B cell (primary cell): ENCODE data around the gene CTNNA3. TPM values are rescaled to one million over a fixed set of nuclear protein-coding genes. Genes with fewer than 3 reads are reported as not detected.

Experiments used
- ATAC-seq: fragments of 200-7000 bp; cut with Tn5 transposase; one replicate; pipeline ENCODE4 v1.10.0; 2021; ENCODE audit warnings: low read depth, mild to moderate bottlenecking, moderate number of reproducible peaks, moderate library complexity
- CTCF ChIA-PET: fragments of 350-600 bp; sonication (Branson Sonifier 250); formaldehyde crosslinking; loops from one replicate; lab custom pipeline; 2021; ENCODE audit warnings: antibody characterized with exemption, inconsistent platforms; lab: Charles Lee
- POLR2A ChIA-PET: fragments of 350-600 bp; sonication (Branson Sonifier 250); formaldehyde crosslinking; loops from one replicate; lab custom pipeline; 2021; ENCODE audit warnings: antibody characterized with exemption; lab: Charles Lee
- DNase-seq: peaks from one replicate; pipeline ENCODE4 v3.0.0; 2013
- H2AFZ ChIP-seq: 2 replicates; pipeline ENCODE4 v1.6.1; 2012; ENCODE audit warnings: mild to moderate bottlenecking, low read depth, low read length; ENCODE audit not compliant: insufficient read depth, poor library complexity, severe bottlenecking
- H3K27ac ChIP-seq, 2 donors: 1 replicate in 1 of 2; 2 replicates in 1 of 2; pipeline ENCODE4 v1.5.1; 2012 to 2013; ENCODE audit warnings: low read length in 2 of 2, mild to moderate bottlenecking in 2 of 2, moderate library complexity in 1 of 2
- H3K27me3 ChIP-seq, 4 experiments: fragments of 200-600 bp in 1 of 4; sonication (generic) in 1 of 4; replicated peaks in 1 of 4; 1 replicate in 2 of 4; 2 replicates in 2 of 4; pipeline versions ENCODE4 v1.6.1 to v1.7.0; 2013 to 2016; ENCODE audit warnings: low read length in 3 of 4, mild to moderate bottlenecking in 2 of 4, mixed read lengths in 1 of 4, moderate library complexity in 1 of 4; ENCODE audit not compliant: insufficient read depth in 4 of 4, control insufficient read depth in 3 of 4; ENCODE audit errors: control extremely low read depth in 1 of 4
- H3K36me3 ChIP-seq, 2 experiments: replicated peaks in 1 of 2; 1 replicate in 1 of 2; 2 replicates in 1 of 2; pipeline versions ENCODE4 v1.6.1 to v1.7.1; 2013; ENCODE audit warnings: low read length in 1 of 2; ENCODE audit not compliant: insufficient read depth in 2 of 2, control insufficient read depth in 1 of 2; ENCODE audit errors: control extremely low read depth in 1 of 2, extremely low read depth in 1 of 2
- H3K4me1 ChIP-seq, 2 donors: fragments of 200-600 bp in 1 of 2; sonication (generic) in 1 of 2; 1 replicate in 1 of 2; 2 replicates in 1 of 2; pipeline versions ENCODE4 v1.5.1 to v1.6.1; 2013 to 2017; ENCODE audit warnings: low read length in 2 of 2; ENCODE audit not compliant: control insufficient read depth in 2 of 2, insufficient read depth in 2 of 2
- H3K4me2 ChIP-seq: replicated peaks from 2 replicates; pipeline ENCODE3; 2012; ENCODE audit warnings: mild to moderate bottlenecking, low read depth, low read length; ENCODE audit not compliant: poor library complexity, severe bottlenecking
- H3K4me3 ChIP-seq, 5 experiments: fragments of 200-600 bp in 1 of 5; sonication (generic) in 1 of 5; 1 replicate in 3 of 5; 2 replicates in 2 of 5; pipeline versions ENCODE4 v1.5.1 to v1.7.0; 2011 to 2016; ENCODE audit warnings: low read length in 4 of 5, mild to moderate bottlenecking in 4 of 5, low read depth in 2 of 5, control low read depth in 1 of 5, moderate library complexity in 1 of 5; ENCODE audit not compliant: insufficient read depth in 1 of 5; ENCODE audit errors: control extremely low read depth in 1 of 5, extremely low read depth in 1 of 5
- H3K79me2 ChIP-seq: fragments of 200-600 bp; sonication (generic); one replicate; pipeline ENCODE4 v1.6.0; 2016; ENCODE audit warnings: low read length; ENCODE audit not compliant: control insufficient read depth, insufficient read depth
- H3K9ac ChIP-seq: fragments of 200-600 bp; sonication (generic); 2 replicates; pipeline ENCODE4 v1.6.1; 2017; ENCODE audit warnings: mild to moderate bottlenecking, low read length, moderate library complexity
- H3K9me3 ChIP-seq, 3 donors: one replicate each; pipeline versions ENCODE4 v1.6.1 to v1.7.1; 2013; ENCODE audit warnings: low read length in 2 of 3; ENCODE audit not compliant: control insufficient read depth in 2 of 3, insufficient read depth in 1 of 3; ENCODE audit errors: control extremely low read depth in 1 of 3
- H4K20me1 ChIP-seq: 2 replicates; pipeline ENCODE4 v1.6.0; 2012; ENCODE audit warnings: mild to moderate bottlenecking, low read length; ENCODE audit not compliant: insufficient read depth, control insufficient read depth, poor library complexity, severe bottlenecking
- H3K27ac Mint-ChIP-seq: one replicate; pipeline ENCODE4 v1.8.0; 2021; ENCODE audit warnings: mixed read lengths
- H3K27me3 Mint-ChIP-seq: one replicate; pipeline ENCODE4 v1.8.0; 2021; ENCODE audit warnings: mixed read lengths
- H3K4me1 Mint-ChIP-seq: one replicate; pipeline ENCODE4 v1.8.0; 2021; ENCODE audit warnings: mixed read lengths
- H3K4me3 Mint-ChIP-seq: one replicate; pipeline ENCODE4 v1.8.0; 2021; ENCODE audit warnings: mixed read lengths
- H3K9me3 Mint-ChIP-seq: one replicate; pipeline ENCODE4 v1.8.0; 2022; ENCODE audit warnings: mixed read lengths; ENCODE audit not compliant: insufficient read depth
- EZH2 ChIP-seq: IDR thresholded peaks from 2 replicates; pipeline ENCODE4 v1.6.1; 2012; ENCODE audit warnings: borderline replicate concordance, low read depth, mild to moderate bottlenecking, moderate library complexity, low read length; ENCODE audit not compliant: insufficient read depth, poor library complexity, severe bottlenecking
- WGBS: methylation state at CpG from one replicate; pipeline ENCODE4 v1.1.5; 2013; ENCODE audit warnings: missing lambda C conversion rate; ENCODE audit not compliant: insufficient coverage; 5-methylcytosine and 5-hydroxymethylcytosine counted together
- intact Hi-C: fragments of 100-400 bp; cut with micrococcal nuclease; formaldehyde crosslinking; loops from one replicate; pipeline ENCODE4 v1.10.0; 2022
- polyA plus RNA-seq: library from polyadenylated mRNA; depleted of rRNA; stranded (reverse); fragments of >200 nt; gene quantifications from 2 replicates; pipeline ENCODE4 v1.2.3, GENCODE V29; 2012
- total RNA-seq, 2 donors: library from RNA; stranded (reverse); fragments of 120-200 nt in 1 of 2; gene quantifications; 1 replicate in 1 of 2; 2 replicates in 1 of 2; pipeline versions ENCODE4 v1.2.3 to v1.2.4, GENCODE V29; 2013 to 2022
- TF ChIP-seq, protein P1 (sequence below): fragments of 200-600 bp; IDR thresholded peaks from one replicate; pipeline ENCODE4 v1.8.0; 2022; ENCODE audit warnings: antibody characterized with exemption, mild to moderate bottlenecking

The CTNNA3 gene
- total and polyA plus RNA-seq, 2 donors (not counting 1 experiment from before 2014, with no cell fraction given) = 0.01 TPM; not detected in 1

DNA sequence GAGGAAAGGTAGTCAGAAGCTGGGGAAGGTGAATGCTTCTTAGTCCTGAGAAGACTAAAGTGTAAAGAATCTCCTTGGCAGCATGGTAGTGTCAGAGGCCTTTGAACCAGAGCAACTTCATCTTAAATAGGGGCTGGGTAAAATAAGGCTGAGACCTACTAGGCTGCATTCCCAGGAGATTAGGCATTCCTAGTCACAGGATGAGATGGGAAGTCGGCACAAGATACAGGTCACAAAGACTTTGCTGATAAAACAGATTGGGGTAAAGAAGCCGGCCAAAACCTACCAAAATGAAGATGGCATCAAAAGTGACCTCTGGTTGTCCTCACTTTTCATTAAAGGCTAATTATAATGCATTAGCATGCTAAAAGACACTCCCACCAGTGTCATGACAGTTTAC lies 418.6 kb downstream of the CTNNA3 start:
- TF ChIP-seq, protein P1, sequence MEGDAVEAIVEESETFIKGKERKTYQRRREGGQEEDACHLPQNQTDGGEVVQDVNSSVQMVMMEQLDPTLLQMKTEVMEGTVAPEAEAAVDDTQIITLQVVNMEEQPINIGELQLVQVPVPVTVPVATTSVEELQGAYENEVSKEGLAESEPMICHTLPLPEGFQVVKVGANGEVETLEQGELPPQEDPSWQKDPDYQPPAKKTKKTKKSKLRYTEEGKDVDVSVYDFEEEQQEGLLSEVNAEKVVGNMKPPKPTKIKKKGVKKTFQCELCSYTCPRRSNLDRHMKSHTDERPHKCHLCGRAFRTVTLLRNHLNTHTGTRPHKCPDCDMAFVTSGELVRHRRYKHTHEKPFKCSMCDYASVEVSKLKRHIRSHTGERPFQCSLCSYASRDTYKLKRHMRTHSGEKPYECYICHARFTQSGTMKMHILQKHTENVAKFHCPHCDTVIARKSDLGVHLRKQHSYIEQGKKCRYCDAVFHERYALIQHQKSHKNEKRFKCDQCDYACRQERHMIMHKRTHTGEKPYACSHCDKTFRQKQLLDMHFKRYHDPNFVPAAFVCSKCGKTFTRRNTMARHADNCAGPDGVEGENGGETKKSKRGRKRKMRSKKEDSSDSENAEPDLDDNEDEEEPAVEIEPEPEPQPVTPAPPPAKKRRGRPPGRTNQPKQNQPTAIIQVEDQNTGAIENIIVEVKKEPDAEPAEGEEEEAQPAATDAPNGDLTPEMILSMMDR = no peak
- no peak for TF ChIP-seq EZH2
- no peak for DNase-seq
- no peak overlapping the region for H3K27ac Mint-ChIP-seq
- H3K4me1 Mint-ChIP-seq = no peaks in the 10 kb centered on the region
- H3K9me3 ChIP-seq = no peaks in the 10 kb centered on the region
- H3K4me3 Mint-ChIP-seq = no peak overlapping the region
- ChIA-PET POLR2A (no interaction called here), CTCF (no interaction called here)
- no peak overlapping the region for H2AFZ ChIP-seq
- no peaks in the 10 kb centered on the region for H3K9me3 Mint-ChIP-seq
- H3K79me2 ChIP-seq = no peaks in the 10 kb centered on the region
- H3K4me1 ChIP-seq = no peaks in the 10 kb centered on the region
- no peak overlapping the region for H3K27ac ChIP-seq
- H3K36me3 ChIP-seq = no peaks in the 10 kb centered on the region
- no peaks in the 10 kb centered on the region for H3K27me3 ChIP-seq
- intact Hi-C loops = no loop called here
- H3K27me3 Mint-ChIP-seq = no peaks in the 10 kb centered on the region
- H3K4me3 ChIP-seq = no peak overlapping the region
- no peaks in the 10 kb centered on the region for H4K20me1 ChIP-seq
- no peak overlapping the region for H3K9ac ChIP-seq
- ATAC-seq = no peak
- WGBS = 83% methylated on average over 1 of the region's 2 CpGs
- H3K4me2 ChIP-seq = no peak overlapping the region

DNA sequence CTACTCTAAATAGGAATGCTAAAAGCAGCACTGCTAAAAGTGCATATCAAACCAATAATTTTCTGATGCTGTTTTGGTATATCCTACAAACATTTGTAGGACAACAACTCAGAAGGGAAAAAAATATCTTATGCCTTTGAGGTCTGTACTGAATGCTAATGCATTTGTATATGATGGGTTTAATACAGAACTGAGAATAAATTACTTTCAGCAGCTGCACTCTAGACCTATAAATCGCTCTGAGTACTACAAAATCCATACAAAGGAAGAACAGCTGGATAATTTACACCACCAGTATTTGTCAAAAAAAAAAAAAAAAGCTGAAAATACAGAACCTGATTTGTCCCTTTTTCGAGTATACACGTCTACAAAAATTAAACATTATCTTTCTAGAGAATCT lies 426.2 kb downstream of the CTNNA3 start:
- no peaks in the 10 kb centered on the region for H4K20me1 ChIP-seq
- no peaks in the 10 kb centered on the region for H3K4me1 Mint-ChIP-seq
- H3K9me3 Mint-ChIP-seq = no peaks in the 10 kb centered on the region
- intact Hi-C loops = no loop called here
- H3K27ac ChIP-seq = no peak overlapping the region
- TF ChIP-seq, protein P1 = no peak
- TF ChIP-seq EZH2 = no peak
- no peak overlapping the region for H3K9ac ChIP-seq
- no peaks in the 10 kb centered on the region for H3K27me3 Mint-ChIP-seq
- H3K27ac Mint-ChIP-seq = no peak overlapping the region
- H3K4me3 Mint-ChIP-seq = no peak overlapping the region
- CTCF ChIA-PET = no interaction called here
- no peaks in the 10 kb centered on the region for H3K79me2 ChIP-seq
- H3K4me3 ChIP-seq = no peak overlapping the region
- POLR2A ChIA-PET = no interaction called here
- H3K4me1 ChIP-seq = no peaks in the 10 kb centered on the region
- no CpG with 5 or more reads among the region's 3 CpGs for WGBS
- ATAC-seq (no peak), DNase-seq (no peak)
- no peaks in the 10 kb centered on the region for H3K9me3 ChIP-seq
- H3K27me3 ChIP-seq = no peaks in the 10 kb centered on the region
- H2AFZ ChIP-seq = no peak overlapping the region
- no peaks in the 10 kb centered on the region for H3K36me3 ChIP-seq
- no peak overlapping the region for H3K4me2 ChIP-seq
